Skin of body (tissue), 2 donors: Measurements from ENCODE around the gene PPP1R27. TPM values are rescaled to one million over a fixed set of nuclear protein-coding genes. Genes with fewer than 3 reads are reported as not detected.

ENCODE experiments used
- DNase-seq: peaks from one replicate; lab custom pipeline; 2025; lab: John Stamatoyannopoulos, UW
- total RNA-seq: library from RNA; depleted of rRNA; stranded (reverse); fragments of >200 nt; gene quantifications from one replicate; pipeline ENCODE4 v1.2.3, GENCODE V29; 2014

PPP1R27 gene
- total RNA-seq, 1 donor from 2014 or later, result 10.0 TPM

- DNase-seq, result peak; percentile 100
These were observed 26.1 kb upstream of the PPP1R27 start for GRCh38 chr17:81860756-81861568.

GRCh38 chr17:81859906-81860755, 25.3 kb upstream of the PPP1R27 start, which contains the start of gene P4HB:
Gene P4HB (minus strand): TSS chr17:81860535. CDS start chr17:81860471, 64 bp downstream.
- DNase-seq, result no peak

GRCh38 chr17:81858967-81859905, 24.4 kb upstream of the PPP1R27 start:
- DNase-seq, result no peak

GRCh38 chr17:81858170-81858966, 23.5 kb upstream of the PPP1R27 start:
- no peak for DNase-seq

- DNase-seq, result no peak
These were observed 20.3 kb upstream of the PPP1R27 start for GRCh38 chr17:81854974-81855774.

DNA sequence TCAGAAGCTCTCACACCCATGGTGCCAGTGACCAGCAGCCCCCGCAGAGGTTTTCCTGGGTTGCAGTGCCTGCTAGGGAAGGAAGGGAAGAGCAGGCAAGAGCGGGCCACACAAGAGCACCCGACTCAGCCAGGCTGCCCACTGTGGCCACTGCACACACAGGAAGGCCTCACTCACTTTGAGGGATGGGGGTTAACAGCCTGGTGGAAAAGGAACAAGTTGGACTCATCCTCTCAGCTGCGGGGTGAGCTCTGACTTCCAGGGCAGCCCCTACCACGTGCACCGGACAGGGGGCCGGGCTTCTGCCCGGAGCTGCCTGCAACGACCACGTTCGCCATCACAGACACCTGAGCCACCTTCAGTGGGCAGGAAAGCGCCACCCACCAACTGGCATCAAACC, 17.4 kb upstream of the PPP1R27 start:
- DNase-seq, result no peak

GRCh38 chr17:81851423-81851822, 16.6 kb upstream of the PPP1R27 start:
- no peak for DNase-seq

DNA sequence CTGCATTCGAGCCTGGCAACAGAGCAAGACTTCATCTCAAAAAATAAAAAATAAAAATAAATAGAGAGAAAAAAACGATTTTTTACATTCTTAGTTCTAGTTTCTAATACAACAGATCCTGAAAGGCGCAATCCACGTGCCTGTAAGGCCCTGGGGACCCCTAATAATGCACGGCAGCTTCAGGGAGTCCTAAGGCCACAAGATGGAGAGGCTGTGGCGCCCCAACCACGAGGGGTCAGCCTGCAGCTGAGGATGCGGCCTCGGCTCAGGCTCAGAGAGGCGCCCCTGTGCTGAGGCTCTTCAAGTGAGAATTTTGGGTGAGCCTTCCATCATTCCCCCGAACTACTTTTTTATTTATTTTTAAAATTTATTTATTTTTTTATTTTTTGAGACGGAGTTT, 14.6 kb upstream of the PPP1R27 start:
- no peak for DNase-seq

DNA sequence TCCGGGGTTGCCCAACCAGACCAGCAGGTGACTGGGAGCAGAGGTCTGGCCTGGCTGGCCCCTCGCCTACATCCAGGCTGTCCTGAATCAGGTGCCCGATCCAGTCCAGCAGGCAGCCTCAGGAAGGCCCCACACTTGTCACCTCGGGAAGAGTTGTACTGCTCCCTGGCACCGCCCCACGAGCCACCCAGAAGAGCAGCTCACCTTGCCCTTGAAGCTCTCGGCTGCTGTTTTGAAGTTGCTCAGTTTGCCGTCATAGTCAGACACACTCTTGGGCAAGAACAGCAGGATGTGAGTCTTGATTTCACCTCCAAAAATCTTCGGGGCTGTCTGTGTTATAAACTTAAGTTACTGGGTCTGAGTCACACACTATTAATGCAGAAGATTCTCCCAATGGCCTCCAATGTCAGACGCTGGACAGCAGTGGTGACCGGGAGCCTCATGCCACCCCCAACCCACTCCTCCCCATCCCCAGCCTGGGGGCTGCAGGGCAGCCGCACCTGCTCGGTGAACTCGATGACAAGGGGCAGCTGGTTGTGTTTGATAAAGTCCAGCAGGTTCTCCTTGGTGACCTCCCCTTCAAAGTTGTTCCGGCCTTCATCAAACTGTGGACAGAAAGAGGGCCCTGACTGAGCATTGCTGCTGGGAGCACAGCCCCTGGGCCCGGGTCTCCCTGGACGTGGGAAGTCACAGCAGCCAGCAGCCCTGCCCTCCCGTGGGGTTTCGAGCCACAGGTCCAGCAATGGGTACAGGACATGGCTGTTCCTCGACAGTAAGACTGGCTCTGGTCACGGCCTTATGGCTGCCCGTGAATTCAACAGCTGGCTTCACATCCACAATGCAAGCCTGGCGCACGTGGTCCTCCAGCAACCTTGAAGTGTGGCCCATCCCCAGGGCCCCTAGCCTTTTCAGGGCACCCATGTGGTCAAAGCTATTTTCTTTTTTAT, 12.2 kb upstream of the PPP1R27 start:
- no peak for DNase-seq

DNA sequence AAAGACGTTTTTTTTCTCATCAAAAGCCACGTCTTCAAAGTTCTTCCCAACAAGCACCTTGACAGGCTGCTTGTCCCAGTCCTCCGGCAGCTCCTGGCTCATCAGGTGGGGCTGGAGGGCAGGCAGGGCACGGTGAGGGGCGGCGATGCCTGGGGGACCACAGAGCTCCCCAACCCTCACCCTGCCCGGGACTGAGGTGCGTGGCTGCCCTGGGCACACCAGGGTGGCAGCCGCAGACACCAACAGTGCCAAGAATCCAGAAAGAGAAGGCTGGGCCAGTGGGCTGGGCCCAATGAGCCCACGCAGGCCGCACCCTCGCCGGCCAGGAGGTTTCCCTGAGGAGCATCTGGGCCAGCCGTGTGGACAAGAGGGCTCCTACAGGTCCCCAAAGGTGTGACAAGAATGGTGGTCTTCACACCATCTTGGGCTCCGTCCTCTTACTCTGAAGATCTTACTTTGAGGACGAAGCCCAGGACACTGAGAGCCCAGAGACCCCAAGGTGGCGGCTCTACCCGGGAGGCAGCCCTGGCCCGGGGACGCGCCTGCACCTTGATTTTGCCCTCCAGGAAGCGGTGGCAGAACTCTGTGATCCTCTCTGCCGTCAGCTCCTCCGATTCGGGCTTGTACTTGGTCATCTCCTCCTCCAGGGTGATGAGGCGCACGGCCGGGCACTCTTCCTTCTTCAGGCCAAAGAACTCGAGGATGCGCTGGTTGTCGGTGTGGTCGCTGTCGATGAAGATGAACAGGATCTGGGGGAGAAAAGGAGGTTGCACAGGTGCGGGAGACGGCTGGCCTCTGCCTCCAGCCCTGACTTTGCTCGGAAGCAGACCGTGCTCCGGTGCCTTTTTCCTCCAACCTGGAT, 11.3 kb upstream of the PPP1R27 start:
- DNase-seq, result no peak

GRCh38 chr17:81845361-81845760, 10.5 kb upstream of the PPP1R27 start:
- DNase-seq, result no peak

GRCh38 chr17:81844887-81845286, 10.0 kb upstream of the PPP1R27 start:
- DNase-seq, result no peak

GRCh38 chr17:81844327-81844851, 9.5 kb upstream of the PPP1R27 start:
- DNase-seq, result no peak

- DNase-seq, result no peak
These were observed 9.0 kb upstream of the PPP1R27 start for GRCh38 chr17:81843713-81844326.

GRCh38 chr17:81842725-81843504, 8.1 kb upstream of the PPP1R27 start:
- DNase-seq, result no peak

- no peak for DNase-seq
These were observed 7.5 kb upstream of the PPP1R27 start for GRCh38 chr17:81842378-81842724.
